HepG2 (cell line): ENCODE data around the gene KRTAP2-3. TPM values are rescaled to one million over a fixed set of nuclear protein-coding genes. Genes with fewer than 3 reads are reported as not detected.
"Not testable (repeated sequence)": the region's sequence is repeated elsewhere in the genome, so short reads cannot be mapped to it uniquely, and the experiment has no call there.

Source experiments
- ATAC-seq: fragments of 200-7000 bp; cut with Tn5 transposase; 3 replicates; pipeline ENCODE4 v1.9.1; 2020; ENCODE audit warnings: mild to moderate bottlenecking, moderate library complexity
- BruUV-seq: library from RNA; stranded (reverse); fragments of 400-500 nt; replicated peaks from 2 replicates; lab custom pipeline; 2021; lab: Mats Ljungman, UMichigan
- CTCF ChIA-PET: fragments of 300-600 bp; formaldehyde crosslinking; extraction: SDS; loops from one replicate; lab custom pipeline; 2021; ENCODE audit warnings: low total read pairs, inconsistent platforms, low intra/inter-chr PET ratio; lab: Yijun Ruan, JAX
- POLR2A ChIA-PET: fragments of 350-600 bp; sonication (Branson Sonifier 250); formaldehyde crosslinking; loops from one replicate; lab custom pipeline; 2020; ENCODE audit warnings: antibody characterized with exemption, inconsistent platforms; lab: Yijun Ruan, JAX
- DNase-seq: peaks from one replicate; pipeline ENCODE4 v3.0.0-alpha.2; 2015; ENCODE audit warnings: low spot score
- FAIRE-seq: peaks from 3 replicates; lab custom pipeline; 2011; peaks lifted over from hg19 to GRCh38; lab: Jason Lieb, UNC
- H2AFZ ChIP-seq: one replicate; pipeline ENCODE4 v1.6.1; 2011; ENCODE audit warnings: low read length, inconsistent platforms
- H3K27ac ChIP-seq: fragments of 300-600 bp; 3 replicates; pipeline ENCODE4 v1.8.0; 2011; ENCODE audit warnings: mixed run types, mild to moderate bottlenecking, mixed read lengths, low read length, inconsistent platforms; ENCODE audit not compliant: insufficient read depth; ENCODE audit errors: extremely low read length
- H3K27me3 ChIP-seq, 2 experiments: fragments of 200-600 bp in 1 of 2; 2 replicates in 1 of 2; 3 replicates in 1 of 2; pipeline versions ENCODE4 v1.6.0 to v1.8.0; 2011; ENCODE audit warnings: low read length in 2 of 2, mild to moderate bottlenecking in 2 of 2, moderate library complexity in 2 of 2, inconsistent platforms in 1 of 2; ENCODE audit not compliant: insufficient read depth in 2 of 2, control insufficient read depth in 1 of 2
- H3K36me3 ChIP-seq, 2 experiments: fragments of 200-600 bp in 1 of 2; replicated peaks in 1 of 2; 2 replicates in 1 of 2; 3 replicates in 1 of 2; pipeline versions ENCODE4 v1.5.1 to v1.8.0; 2011; ENCODE audit warnings: low read length in 2 of 2, inconsistent platforms in 1 of 2; ENCODE audit not compliant: insufficient read depth in 2 of 2, control insufficient read depth in 1 of 2
- H3K4me1 ChIP-seq: 2 replicates; pipeline ENCODE4 v1.5.1; 2012; ENCODE audit warnings: low read length, inconsistent platforms; ENCODE audit not compliant: insufficient read depth
- H3K4me2 ChIP-seq: 2 replicates; pipeline ENCODE4 v1.6.0; 2011; ENCODE audit warnings: low read depth, low read length, inconsistent platforms
- H3K4me3 ChIP-seq, 3 experiments: fragments of 200-600 bp in 1 of 3; sonication (generic), shearing (Covaris generic) in 1 of 3; replicated peaks in 1 of 3; 2 replicates each; pipeline ENCODE4 v1.5.1; 2011 to 2016; ENCODE audit warnings: low read length in 3 of 3, inconsistent platforms in 2 of 3, low read depth in 2 of 3, mild to moderate bottlenecking in 2 of 3, control low read depth in 1 of 3, mixed read lengths in 1 of 3; ENCODE audit not compliant: insufficient read depth in 1 of 3
- H3K79me2 ChIP-seq: one replicate; pipeline ENCODE4 v1.6.1; 2011; ENCODE audit warnings: low read length, inconsistent platforms; ENCODE audit not compliant: insufficient read depth
- H3K9ac ChIP-seq: 2 replicates; pipeline ENCODE4 v1.6.0; 2011; ENCODE audit warnings: mild to moderate bottlenecking, low read depth, low read length, inconsistent platforms; ENCODE audit not compliant: insufficient read depth
- H3K9me3 ChIP-seq: 2 replicates; pipeline ENCODE4 v1.5.1; 2012; ENCODE audit warnings: mild to moderate bottlenecking, low read length
- H4K20me1 ChIP-seq: 2 replicates; pipeline ENCODE4 v1.6.0; 2011; ENCODE audit warnings: inconsistent platforms, mild to moderate bottlenecking, low read length, moderate library complexity; ENCODE audit not compliant: insufficient read depth
- AKAP8 ChIP-seq: sonication (generic); formaldehyde crosslinking; IDR thresholded peaks from 2 replicates; pipeline ENCODE4 v1.5.1; 2020; ENCODE audit warnings: mild to moderate bottlenecking, missing genetic modification reagents
- FOXJ3 ChIP-seq: sonication (generic); formaldehyde crosslinking; IDR thresholded peaks from 2 replicates; pipeline ENCODE4 v1.4.0; 2020; ENCODE audit warnings: missing genetic modification reagents, mild to moderate bottlenecking, borderline replicate concordance
- HMG20A ChIP-seq: IDR thresholded peaks from 2 replicates; pipeline ENCODE4 v1.6.1; 2016; ENCODE audit warnings: borderline replicate concordance
- ISL2 ChIP-seq: sonication (generic); formaldehyde crosslinking; IDR thresholded peaks from 2 replicates; pipeline ENCODE4 v1.5.0; 2020; ENCODE audit warnings: missing genetic modification reagents
- U2AF1 ChIP-seq: fragments of 200-400 bp; formaldehyde crosslinking; optimal IDR thresholded peaks from 2 replicates; pipeline ENCODE3; 2017; ENCODE audit warnings: mild to moderate bottlenecking, low read depth, low read length
- ZNF766 ChIP-seq: sonication (generic); formaldehyde crosslinking; IDR thresholded peaks from 2 replicates; pipeline ENCODE4 v1.5.0; 2020; ENCODE audit warnings: missing genetic modification reagents, borderline replicate concordance
- WGBS: methylation state at CpG from one replicate; pipeline ENCODE4 v1.1.6; 2017; ENCODE audit warnings: low lambda C conversion rate; 5-methylcytosine and 5-hydroxymethylcytosine counted together
- in situ Hi-C: cut with HindIII; loops from 2 replicates; pipeline ENCODE4 v1.10.0; 2017; ENCODE audit warnings: low pct_unique_long_range_greater_than_20kb; ENCODE audit not compliant: extremely low pct_ligation_motif_present
- intact Hi-C: fragments of 100-400 bp; cut with micrococcal nuclease; formaldehyde crosslinking; loops from one replicate; pipeline ENCODE4 v1.10.0; 2022; ENCODE audit not compliant: unreplicated experiment
- polyA plus RNA-seq, 8 experiments: library from polyadenylated mRNA; depleted of rRNA in 3 of 8; stranded (reverse) in 7 of 8; unstranded in 1 of 8; fragments of >200 nt; fragmentation: Illumina TruSeq in 4 of 8; extraction: Trizol in 4 of 8; gene quantifications; 2 replicates each; pipeline versions ENCODE4 v1.2.1 to v1.2.3, GENCODE V29; 2011 to 2016; ENCODE audit warnings: low read depth in 4 of 8, missing spikeins in 1 of 8, mixed read lengths in 1 of 8; ENCODE audit not compliant: insufficient read depth in 1 of 8
- total RNA-seq, 5 experiments: library from RNA; depleted of rRNA; stranded (reverse); fragments of >200 nt; fragmentation: Illumina TruSeq; extraction: Trizol; gene quantifications; 2 replicates each; pipeline ENCODE4 v1.2.3, GENCODE V29; 2016; ENCODE audit warnings: low read depth in 1 of 5

The KRTAP2-3 gene
- total and polyA plus RNA-seq, 2 of the 13 experiments (the other 11 are each of a cell fraction or from before 2014, with no cell fraction given): 0.25 TPM; not detected in 1

DNA sequence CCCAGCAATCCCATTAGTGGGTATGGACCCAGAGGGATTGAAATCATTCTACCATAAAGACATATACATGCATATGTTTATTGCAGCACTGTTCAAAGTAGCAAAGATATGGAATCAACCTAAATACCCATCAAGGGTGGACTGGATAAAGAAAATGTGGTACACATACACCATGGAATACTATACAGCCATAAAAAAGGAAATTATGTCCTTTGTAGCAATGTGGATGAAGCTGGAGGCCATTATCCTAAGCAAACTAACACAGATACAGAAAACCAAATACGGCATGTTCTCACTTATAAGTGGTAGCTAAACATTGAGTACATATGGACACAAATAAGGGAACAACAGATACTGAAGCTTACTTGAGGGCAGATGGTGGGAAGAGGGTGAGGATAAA lies 2.4 kb downstream of the KRTAP2-3 start:
- POLR2A ChIA-PET: no interaction called here
- Histone ChIP-seq H3K36me3 (no peaks in the 10 kb centered on the region), H3K27ac (no peak overlapping the region), H3K79me2 (no peaks in the 10 kb centered on the region), H3K4me1 (peaks cover 44% of the 10 kb centered on the region), H3K27me3 (no peaks in the 10 kb centered on the region), H3K9ac (no peak overlapping the region), H3K4me3 (no peak overlapping the region), H3K4me2 (no peak overlapping the region), H4K20me1 (no peaks in the 10 kb centered on the region), H3K9me3 (no peaks in the 10 kb centered on the region), H2AFZ (no peak overlapping the region)
- WGBS: 100% methylated on average over 1 of the region's 1 CpG
- DNase-seq (no peak), FAIRE-seq (no peak), ATAC-seq (no peak)
- TF ChIP-seq FOXJ3 (CRISPR knock-in tag): no peak
- no peak for TF ChIP-seq ZNF766 (CRISPR knock-in tag)
- no peak for TF ChIP-seq U2AF1
- peak; percentile 15; the same call in 1 of the 2 replicates for TF ChIP-seq HMG20A (CRISPR knock-in tag)
- no peak for TF ChIP-seq ISL2
- no peak for TF ChIP-seq AKAP8 (CRISPR knock-in tag)
- BruUV-seq: no TSS peak
- in situ Hi-C loops (loop anchor here (5.0 to 10.0 kb wide), 2 partner anchors 50 to 103 kb away; partner anchors contain the start of gene KRTAP3-1), intact Hi-C loops (no loop called here)
- CTCF ChIA-PET: no interaction called here

DNA sequence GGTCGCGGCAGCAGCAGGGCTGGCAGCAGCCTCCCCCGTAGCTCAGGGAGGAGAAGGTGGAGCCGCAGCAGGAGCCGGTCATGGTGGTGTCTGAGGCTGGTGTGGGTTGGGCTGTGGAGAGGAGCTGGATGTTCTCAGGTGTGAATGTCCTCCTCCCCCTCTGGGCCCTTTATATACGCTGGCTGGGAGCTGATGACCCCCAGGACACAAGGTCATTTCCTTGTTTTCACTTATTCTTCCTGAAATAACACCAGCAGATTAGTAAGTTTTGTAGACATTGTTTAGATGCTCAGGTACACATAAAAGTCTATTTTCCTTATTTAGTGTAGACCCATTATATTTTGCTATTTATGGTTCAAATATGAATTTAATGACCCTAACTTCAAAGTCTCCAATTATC lies 4.8 kb downstream of the KRTAP2-3 start, which contains the start of gene KRTAP2-2:
Gene KRTAP2-2, minus strand, starts transcription at position 101 of the 400 bp plus-strand sequence. Its CDS starts 19 bp downstream, at position 82.
- WGBS: 50% methylated on average over 1 of the region's 6 CpGs
- BruUV-seq, H3K27ac ChIP-seq, POLR2A ChIA-PET, H3K79me2 ChIP-seq, H3K4me2 ChIP-seq, CTCF ChIA-PET, FAIRE-seq, DNase-seq, H3K9me3 ChIP-seq, H3K9ac ChIP-seq, H3K36me3 ChIP-seq, H2AFZ ChIP-seq, H4K20me1 ChIP-seq, ATAC-seq, H3K4me3 ChIP-seq, H3K27me3 ChIP-seq, intact Hi-C loops: not testable (repeated sequence)
- peaks cover 23% of the 10 kb centered on the region for H3K4me1 ChIP-seq
- in situ Hi-C loops: loop anchor here (5.0 to 10.0 kb wide), 2 partner anchors 48 to 100 kb away; partner anchors contain the start of gene KRTAP3-1

DNA sequence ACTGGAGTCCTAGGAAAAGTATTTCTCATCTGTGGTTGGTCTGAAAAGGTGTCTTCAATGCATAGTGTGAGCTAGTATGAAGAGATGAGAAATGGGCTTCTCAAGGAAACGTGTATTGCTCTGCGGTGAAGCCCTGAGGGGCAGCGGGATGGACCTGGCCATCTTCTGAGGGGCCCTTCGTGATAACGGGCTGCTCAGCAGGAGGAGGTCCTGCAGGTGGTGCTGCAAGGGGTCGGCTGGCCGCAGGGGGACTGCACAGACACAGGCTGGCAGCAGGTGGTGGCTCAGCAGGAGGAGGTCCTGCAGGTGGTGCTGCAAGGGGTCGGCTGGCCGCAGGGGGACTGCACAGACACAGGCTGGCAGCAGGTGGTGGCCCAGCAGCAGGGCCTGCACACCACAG lies 5.4 kb downstream of the KRTAP2-3 start:
- H3K36me3 ChIP-seq, H2AFZ ChIP-seq, intact Hi-C loops, BruUV-seq, H3K4me3 ChIP-seq, H3K4me2 ChIP-seq, H3K79me2 ChIP-seq, H4K20me1 ChIP-seq, CTCF ChIA-PET, H3K9ac ChIP-seq, H3K27ac ChIP-seq, POLR2A ChIA-PET, ATAC-seq, FAIRE-seq, H3K27me3 ChIP-seq, H3K9me3 ChIP-seq, DNase-seq: not testable (repeated sequence)
- H3K4me1 ChIP-seq: peaks cover 18% of the 10 kb centered on the region
- WGBS: 88% methylated on average over 7 of the region's 9 CpGs
- in situ Hi-C loops: loop anchor here (10.0 kb wide), 1 partner anchor 100 kb away; no protein-coding TSS in a partner anchor
